ENCODE results near the gene POFUT1.

GRCh38 chr20:32201296-32201976 lies 6.2 kb upstream of the POFUT1 start:
- TF ChIP-seq CTCF (IDR thresholded peaks at IDR 0.05) (no peak), POLR2AphosphoS5 (IDR thresholded peaks at IDR 0.05) (no peak), POLR2A (IDR thresholded peaks at IDR 0.05) (no peak), EP300 (IDR thresholded peaks at IDR 0.05; ENCODE audit: low read depth) (no peak)

Measured in transverse colon (tissue), 4 donors.